Lung (tissue), 12 donors: Measurements from ENCODE around the gene FXYD5. TPM values are rescaled to one million over a fixed set of nuclear protein-coding genes. Genes with fewer than 3 reads are reported as not detected.
A peak's percentile ranks its signal among the peaks of the same experiment; 100 is the strongest.

Experiments used
- ATAC-seq: fragments of 200-7000 bp; cut with Tn5 transposase; one replicate; pipeline ENCODE4 v1.9.1; 2020; ENCODE audit warnings: moderate number of reproducible peaks; ENCODE audit not compliant: insufficient read depth, low FRiP score
- DNase-seq, 3 donors: peaks; one replicate each; pipeline ENCODE4 v3.0.0-alpha.2; 2013 to 2017
- H3K27ac ChIP-seq, 2 donors: one replicate each; pipeline ENCODE4 v1.5.1; 2013; ENCODE audit warnings: mild to moderate bottlenecking in 2 of 2, moderate library complexity in 2 of 2, control low read depth in 1 of 2, inconsistent platforms in 1 of 2, low read depth in 1 of 2, low read length in 1 of 2
- H3K27me3 ChIP-seq, 3 donors: one replicate each; pipeline ENCODE4 v1.5.1; 2013; ENCODE audit warnings: low read length in 2 of 3; ENCODE audit not compliant: control insufficient read depth in 3 of 3, insufficient read depth in 3 of 3
- H3K36me3 ChIP-seq, 4 donors: one replicate each; pipeline ENCODE4 v1.5.1; 2013; ENCODE audit warnings: low read length in 4 of 4, mild to moderate bottlenecking in 1 of 4, moderate library complexity in 1 of 4; ENCODE audit not compliant: control insufficient read depth in 4 of 4, insufficient read depth in 4 of 4
- H3K4me1 ChIP-seq, 5 donors: one replicate each; pipeline ENCODE4 v1.5.1; 2013; ENCODE audit warnings: low read length in 5 of 5, mild to moderate bottlenecking in 2 of 5, moderate library complexity in 1 of 5; ENCODE audit not compliant: control insufficient read depth in 5 of 5, insufficient read depth in 5 of 5
- H3K4me3 ChIP-seq: one replicate; pipeline ENCODE4 v1.5.1; 2013; ENCODE audit warnings: mild to moderate bottlenecking, control low read depth, moderate library complexity
- H3K9ac ChIP-seq, 2 donors: one replicate each; pipeline ENCODE4 v1.5.1; 2013; ENCODE audit warnings: low read length in 2 of 2, control low read depth in 1 of 2; ENCODE audit not compliant: insufficient read depth in 1 of 2
- H3K9me3 ChIP-seq, 4 donors: one replicate each; pipeline ENCODE4 v1.5.1; 2013; ENCODE audit warnings: low read length in 3 of 4, mild to moderate bottlenecking in 1 of 4, moderate library complexity in 1 of 4; ENCODE audit not compliant: control insufficient read depth in 4 of 4, insufficient read depth in 3 of 4
- CTCF ChIP-seq: IDR thresholded peaks from 2 replicates; pipeline ENCODE4 v1.5.1; 2012; ENCODE audit warnings: mild to moderate bottlenecking; ENCODE audit errors: control extremely low read depth, extremely low read depth
- WGBS, 2 donors: extraction: QIAGEN DNeasy Blood & Tissue Kit; methylation state at CpG; one replicate each; pipeline ENCODE4 v1.1.7; 2013; 5-methylcytosine and 5-hydroxymethylcytosine counted together
- polyA plus RNA-seq, 2 donors: library from polyadenylated mRNA; stranded (reverse); fragments of 200-250 nt; gene quantifications; one replicate each; pipeline ENCODE4 v1.2.1, GENCODE V29; 2013
- total RNA-seq, 2 donors: library from RNA; depleted of rRNA in 1 of 2; stranded (reverse); fragments of >200 nt in 1 of 2; gene quantifications; one replicate each; pipeline ENCODE4 v1.2.1, GENCODE V29; 2014 to 2021
- donor health status: control.
- donor health status: control.
- donor health status: Bipolar disorder and iron deficiency.
- donor health status: healthy.
- donor health status: DM: yes; HTN: yes; CAD: no.

FXYD5 gene
- total and polyA plus RNA-seq, 4 donors: 9.9 to 203 (median 138) TPM

- Histone ChIP-seq H3K4me3 (no peak overlapping the region), H3K9me3 (peaks cover 0 to 2% (median 0%) of the 10 kb centered on the region in 4 donors), H3K36me3 (no peaks in the 10 kb centered on the region), H3K4me1 (peaks cover 0 to 12% (median 3%) of the 10 kb centered on the region in 5 donors), H3K27ac (peak overlapping the region in 1 of 2 donors; percentile 76), H3K27me3 (no peaks in the 10 kb centered on the region), H3K9ac (no peak overlapping the region)
- 19 to 44% methylated on average over 7 of the region's 7 CpGs for WGBS, 2 donors
- no peak for TF ChIP-seq CTCF
- no peak for ATAC-seq
- DNase-seq: no peak
These were observed 57.2 kb downstream of the FXYD5 start for GRCh38 chr19:35211545-35212230.

- Histone ChIP-seq H3K9ac (no peak overlapping the region), H3K4me1 (peaks cover 0 to 12% (median 3%) of the 10 kb centered on the region in 5 donors), H3K4me3 (no peak overlapping the region), H3K9me3 (peaks cover 0 to 4% (median 0%) of the 10 kb centered on the region in 4 donors), H3K27ac (peak overlapping the region in 1 of 2 donors; percentile 76), H3K36me3 (no peaks in the 10 kb centered on the region), H3K27me3 (no peaks in the 10 kb centered on the region)
- no peak for TF ChIP-seq CTCF
- WGBS, 2 donors: 58 to 59% methylated on average over 7 of the region's 7 CpGs
- ATAC-seq (no peak), DNase-seq (no peak)
These were observed 57.7 kb downstream of the FXYD5 start for GRCh38 chr19:35212241-35212640.

GRCh38 chr19:35213663-35214632, 59.4 kb downstream of the FXYD5 start:
- H3K4me3 ChIP-seq: no peak overlapping the region
- peak; percentile 55 for ATAC-seq

More at GRCh38 chr19:35213663-35214632, 59.4 kb downstream of the FXYD5 start:
- no peak for TF ChIP-seq CTCF
- H3K27ac ChIP-seq: peak overlapping the region; percentile 52 to 63
- DNase-seq: peak; percentile 65 to 93 (median 83)
- no peaks in the 10 kb centered on the region for H3K36me3 ChIP-seq
- H3K4me1 ChIP-seq: peaks cover 0 to 12% (median 3%) of the 10 kb centered on the region in 5 donors
- WGBS, 2 donors: 13 to 16% methylated on average over 21 of the region's 21 CpGs
- peaks cover 0 to 3% (median under 1%) of the 10 kb centered on the region in 4 donors for H3K9me3 ChIP-seq
- H3K27me3 ChIP-seq: no peaks in the 10 kb centered on the region
- no peak overlapping the region for H3K9ac ChIP-seq
